ENCODE data around the gene FILIP1.

The FILIP1 gene

DNA sequence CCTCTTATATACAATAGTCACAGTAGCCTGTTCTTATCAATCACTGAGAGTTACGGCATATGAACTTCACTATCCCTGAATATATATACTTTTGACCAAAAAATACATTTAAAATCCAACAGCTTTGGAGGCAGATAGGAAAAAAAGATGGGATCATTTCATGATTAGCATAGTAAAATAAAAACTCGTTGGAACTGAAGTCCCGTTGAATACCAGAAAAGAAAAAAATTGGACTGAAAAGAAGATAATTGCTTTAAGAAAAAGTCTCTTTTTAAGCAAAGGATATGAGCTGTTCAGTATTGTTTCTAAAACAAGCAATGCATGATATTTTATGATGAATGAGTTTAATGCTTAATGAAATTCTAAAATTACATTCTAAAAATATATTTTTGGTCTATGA lies 4.4 kb upstream of the FILIP1 start:
- no peaks in the 10 kb centered on the region for H3K9me3 ChIP-seq (ENCODE audit: control insufficient read depth, low read length)
- H2BK12ac ChIP-seq (ENCODE audit: low read length in 2 of 2) = no peak overlapping the region
- H2BK15ac ChIP-seq (ENCODE audit: low read depth, poor library complexity, severe bottlenecking) = no peak overlapping the region
- H4K91ac ChIP-seq (ENCODE audit: low read length) = no peak overlapping the region
- H3K4ac ChIP-seq (ENCODE audit: low read depth in 1 of 2, low read length in 2 of 2) = no peak overlapping the region
- H2AFZ ChIP-seq (ENCODE audit: low read depth, low read length) = no peak overlapping the region
- no peak overlapping the region for H3K4me3 ChIP-seq (ENCODE audit: insufficient read depth in 1 of 2, low read depth in 1 of 2, low read length in 2 of 2)
- H3K79me1 ChIP-seq (replicated peaks; ENCODE audit: low read length, poor library complexity, severe bottlenecking) = no peaks in the 10 kb centered on the region
- H3K27me3 ChIP-seq (ENCODE audit: control insufficient read depth in 1 of 2, insufficient read depth in 1 of 2, low read length in 2 of 2) = no peaks in the 10 kb centered on the region
- H3K27ac ChIP-seq (ENCODE audit: low read length, poor library complexity, severe bottlenecking) = no peak overlapping the region
- no peak overlapping the region for H3K14ac ChIP-seq (ENCODE audit: low read length in 2 of 2)
- H2BK5ac ChIP-seq (ENCODE audit: low read depth, low read length, poor library complexity, severe bottlenecking) = no peak overlapping the region
- 99% methylated on average over 2 of the region's 3 CpGs for WGBS
- H3K9ac ChIP-seq (ENCODE audit: low read length) = no peak overlapping the region
- no peak overlapping the region for H3K23ac ChIP-seq (ENCODE audit: low read length in 2 of 2)
- no peak overlapping the region for H2BK120ac ChIP-seq (ENCODE audit: low read depth, low read length)
- H3K18ac ChIP-seq (ENCODE audit: low read depth in 1 of 2, low read length in 2 of 2) = no peak overlapping the region
- H2AK5ac ChIP-seq (ENCODE audit: low read length, severe bottlenecking) = no peak overlapping the region
- H3K36me3 ChIP-seq (ENCODE audit: control insufficient read depth in 1 of 2, insufficient read depth in 2 of 2, low read depth in 1 of 2, low read length in 2 of 2) = no peaks in the 10 kb centered on the region
- no peak overlapping the region for H4K8ac ChIP-seq (ENCODE audit: low read length)
- no peak overlapping the region for H3K4me2 ChIP-seq (ENCODE audit: low read length, poor library complexity, severe bottlenecking)
- H3K4me1 ChIP-seq (ENCODE audit: control insufficient read depth, insufficient read depth, low read depth, low read length) = peaks cover 2% of the 10 kb centered on the region
- no peak for DNase-seq

GRCh38 chr6:75495011-75495410 lies 1.4 kb upstream of the FILIP1 start:
- H3K23ac ChIP-seq (ENCODE audit: low read length in 2 of 2) = no peak overlapping the region
- no peaks in the 10 kb centered on the region for H3K27me3 ChIP-seq (ENCODE audit: control insufficient read depth in 1 of 2, insufficient read depth in 1 of 2, low read length in 2 of 2)
- no peaks in the 10 kb centered on the region for H3K36me3 ChIP-seq (ENCODE audit: control insufficient read depth in 1 of 2, insufficient read depth in 2 of 2, low read depth in 1 of 2, low read length in 2 of 2)
- H3K9ac ChIP-seq (ENCODE audit: low read length) = no peak overlapping the region
- no peaks in the 10 kb centered on the region for H3K9me3 ChIP-seq (ENCODE audit: control insufficient read depth, low read length)
- no peak overlapping the region for H3K14ac ChIP-seq (ENCODE audit: low read length in 2 of 2)
- H3K4me3 ChIP-seq (ENCODE audit: insufficient read depth in 1 of 2, low read depth in 1 of 2, low read length in 2 of 2) = no peak overlapping the region
- WGBS = no CpG with 5 or more reads among the region's 1 CpG
- H2BK12ac ChIP-seq (ENCODE audit: low read length in 2 of 2) = no peak overlapping the region
- H2AK5ac ChIP-seq (ENCODE audit: low read length, severe bottlenecking) = no peak overlapping the region
- H2BK15ac ChIP-seq (ENCODE audit: low read depth, poor library complexity, severe bottlenecking) = no peak overlapping the region
- H4K91ac ChIP-seq (ENCODE audit: low read length) = no peak overlapping the region
- H2BK5ac ChIP-seq (ENCODE audit: low read depth, low read length, poor library complexity, severe bottlenecking) = no peak overlapping the region
- DNase-seq = peak; percentile 22
- no peaks in the 10 kb centered on the region for H3K79me1 ChIP-seq (replicated peaks; ENCODE audit: low read length, poor library complexity, severe bottlenecking)
- H2BK120ac ChIP-seq (ENCODE audit: low read depth, low read length) = no peak overlapping the region
- H3K4me1 ChIP-seq (ENCODE audit: control insufficient read depth, insufficient read depth, low read depth, low read length) = peaks cover 2% of the 10 kb centered on the region
- H3K18ac ChIP-seq (ENCODE audit: low read depth in 1 of 2, low read length in 2 of 2) = peak overlapping the region in 1 of 2 experiments; percentile 79
- no peak overlapping the region for H2AFZ ChIP-seq (ENCODE audit: low read depth, low read length)
- no peak overlapping the region for H3K4me2 ChIP-seq (ENCODE audit: low read length, poor library complexity, severe bottlenecking)
- no peak overlapping the region for H3K27ac ChIP-seq (ENCODE audit: low read length, poor library complexity, severe bottlenecking)
- H3K4ac ChIP-seq (ENCODE audit: low read depth in 1 of 2, low read length in 2 of 2) = no peak overlapping the region
- no peak overlapping the region for H4K8ac ChIP-seq (ENCODE audit: low read length)

- Histone ChIP-seq H2BK5ac (ENCODE audit: low read depth, low read length, poor library complexity, severe bottlenecking) (no peak overlapping the region), H3K36me3 (ENCODE audit: control insufficient read depth in 1 of 2, insufficient read depth in 2 of 2, low read depth in 1 of 2, low read length in 2 of 2) (no peaks in the 10 kb centered on the region), H3K18ac (ENCODE audit: low read depth in 1 of 2, low read length in 2 of 2) (no peak overlapping the region), H3K4me3 (ENCODE audit: insufficient read depth in 1 of 2, low read depth in 1 of 2, low read length in 2 of 2) (peak overlapping the region in 1 of 2 experiments; percentile 77), H3K4me1 (ENCODE audit: control insufficient read depth, insufficient read depth, low read depth, low read length) (peaks cover 2% of the 10 kb centered on the region), H3K27ac (ENCODE audit: low read length, poor library complexity, severe bottlenecking) (peak overlapping the region; percentile 78), H3K27me3 (ENCODE audit: control insufficient read depth in 1 of 2, insufficient read depth in 1 of 2, low read length in 2 of 2) (no peaks in the 10 kb centered on the region), H2AK5ac (ENCODE audit: low read length, severe bottlenecking) (no peak overlapping the region), H3K79me1 (replicated peaks; ENCODE audit: low read length, poor library complexity, severe bottlenecking) (no peaks in the 10 kb centered on the region), H3K4me2 (ENCODE audit: low read length, poor library complexity, severe bottlenecking) (peak overlapping the region; percentile 52), H2BK120ac (ENCODE audit: low read depth, low read length) (no peak overlapping the region), H4K8ac (ENCODE audit: low read length) (no peak overlapping the region), H2AFZ (ENCODE audit: low read depth, low read length) (no peak overlapping the region), H3K14ac (ENCODE audit: low read length in 2 of 2) (no peak overlapping the region), H2BK12ac (ENCODE audit: low read length in 2 of 2) (no peak overlapping the region), H3K9me3 (ENCODE audit: control insufficient read depth, low read length) (no peaks in the 10 kb centered on the region), H4K91ac (ENCODE audit: low read length) (no peak overlapping the region), H3K4ac (ENCODE audit: low read depth in 1 of 2, low read length in 2 of 2) (no peak overlapping the region), H3K23ac (ENCODE audit: low read length in 2 of 2) (no peak overlapping the region), H2BK15ac (ENCODE audit: low read depth, poor library complexity, severe bottlenecking) (no peak overlapping the region), H3K9ac (ENCODE audit: low read length) (peak overlapping the region; percentile 83)
- 39% methylated on average over 1 of the region's 4 CpGs for WGBS
- DNase-seq = peak; percentile 17
Measured at GRCh38 chr6:75494290-75494689, 690 bp upstream of the FILIP1 start.

GRCh38 chr6:75492386-75493153 lies 1.0 kb downstream of the FILIP1 start:
- peak overlapping the region; percentile 67 for H3K4me2 ChIP-seq (ENCODE audit: low read length, poor library complexity, severe bottlenecking)
- H3K27ac ChIP-seq (ENCODE audit: low read length, poor library complexity, severe bottlenecking) = no peak overlapping the region
- H2BK12ac ChIP-seq (ENCODE audit: low read length in 2 of 2) = no peak overlapping the region
- peak overlapping the region in 1 of 2 experiments; percentile 40 for H3K18ac ChIP-seq (ENCODE audit: low read depth in 1 of 2, low read length in 2 of 2)
- no peak overlapping the region for H3K4ac ChIP-seq (ENCODE audit: low read depth in 1 of 2, low read length in 2 of 2)
- no peak overlapping the region for H4K91ac ChIP-seq (ENCODE audit: low read length)
- no peaks in the 10 kb centered on the region for H3K9me3 ChIP-seq (ENCODE audit: control insufficient read depth, low read length)
- peaks cover 2% of the 10 kb centered on the region for H3K4me1 ChIP-seq (ENCODE audit: control insufficient read depth, insufficient read depth, low read depth, low read length)
- no peak overlapping the region for H3K14ac ChIP-seq (ENCODE audit: low read length in 2 of 2)
- DNase-seq = peak; percentile 12
- H2BK120ac ChIP-seq (ENCODE audit: low read depth, low read length) = no peak overlapping the region
- 67% methylated on average over 1 of the region's 3 CpGs for WGBS
- H2BK5ac ChIP-seq (ENCODE audit: low read depth, low read length, poor library complexity, severe bottlenecking) = no peak overlapping the region
- H2AFZ ChIP-seq (ENCODE audit: low read depth, low read length) = no peak overlapping the region
- no peak overlapping the region for H2BK15ac ChIP-seq (ENCODE audit: low read depth, poor library complexity, severe bottlenecking)
- H3K79me1 ChIP-seq (replicated peaks; ENCODE audit: low read length, poor library complexity, severe bottlenecking) = no peaks in the 10 kb centered on the region
- no peaks in the 10 kb centered on the region for H3K27me3 ChIP-seq (ENCODE audit: control insufficient read depth in 1 of 2, insufficient read depth in 1 of 2, low read length in 2 of 2)
- H3K23ac ChIP-seq (ENCODE audit: low read length in 2 of 2) = no peak overlapping the region
- H3K9ac ChIP-seq (ENCODE audit: low read length) = peak overlapping the region; percentile 83
- no peak overlapping the region for H2AK5ac ChIP-seq (ENCODE audit: low read length, severe bottlenecking)
- H4K8ac ChIP-seq (ENCODE audit: low read length) = no peak overlapping the region
- H3K4me3 ChIP-seq (ENCODE audit: insufficient read depth in 1 of 2, low read depth in 1 of 2, low read length in 2 of 2) = peak overlapping the region in 1 of 2 experiments; percentile 77
- H3K36me3 ChIP-seq (ENCODE audit: control insufficient read depth in 1 of 2, insufficient read depth in 2 of 2, low read depth in 1 of 2, low read length in 2 of 2) = no peaks in the 10 kb centered on the region

All from mesenchymal stem cell (in vitro differentiated cells and primary cell).